ENCODE results near the gene CROCC. TPM values are rescaled to one million over a fixed set of nuclear protein-coding genes. Genes with fewer than 3 reads are reported as not detected.
"Not testable (repeated sequence)": the region's sequence is repeated elsewhere in the genome, so short reads cannot be mapped to it uniquely, and the experiment has no call there.

The CROCC gene
- total RNA-seq, 1 donor from 2014 or later = 33.0 TPM

DNA sequence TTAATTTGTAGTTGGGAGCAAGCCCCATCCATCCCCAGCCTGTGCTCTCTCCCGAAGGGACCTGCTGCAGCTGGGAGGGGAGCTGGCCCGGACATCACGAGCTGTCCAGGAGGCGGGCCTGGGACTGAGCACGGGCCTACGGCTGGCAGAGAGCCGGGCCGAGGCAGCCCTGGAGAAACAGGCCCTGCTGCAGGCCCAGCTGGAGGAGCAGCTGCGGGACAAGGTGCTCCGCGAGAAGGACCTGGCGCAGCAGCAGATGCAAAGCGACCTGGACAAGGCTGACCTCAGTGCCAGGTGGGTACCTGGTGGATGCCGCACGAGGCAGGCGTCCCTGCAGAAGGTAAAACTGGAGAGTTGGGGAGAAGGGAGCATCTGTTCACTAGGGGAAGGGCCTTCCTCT is 14.8 kb downstream of the CROCC start:
- DNase-seq (ENCODE audit: low spot score) = not testable (repeated sequence)

DNA sequence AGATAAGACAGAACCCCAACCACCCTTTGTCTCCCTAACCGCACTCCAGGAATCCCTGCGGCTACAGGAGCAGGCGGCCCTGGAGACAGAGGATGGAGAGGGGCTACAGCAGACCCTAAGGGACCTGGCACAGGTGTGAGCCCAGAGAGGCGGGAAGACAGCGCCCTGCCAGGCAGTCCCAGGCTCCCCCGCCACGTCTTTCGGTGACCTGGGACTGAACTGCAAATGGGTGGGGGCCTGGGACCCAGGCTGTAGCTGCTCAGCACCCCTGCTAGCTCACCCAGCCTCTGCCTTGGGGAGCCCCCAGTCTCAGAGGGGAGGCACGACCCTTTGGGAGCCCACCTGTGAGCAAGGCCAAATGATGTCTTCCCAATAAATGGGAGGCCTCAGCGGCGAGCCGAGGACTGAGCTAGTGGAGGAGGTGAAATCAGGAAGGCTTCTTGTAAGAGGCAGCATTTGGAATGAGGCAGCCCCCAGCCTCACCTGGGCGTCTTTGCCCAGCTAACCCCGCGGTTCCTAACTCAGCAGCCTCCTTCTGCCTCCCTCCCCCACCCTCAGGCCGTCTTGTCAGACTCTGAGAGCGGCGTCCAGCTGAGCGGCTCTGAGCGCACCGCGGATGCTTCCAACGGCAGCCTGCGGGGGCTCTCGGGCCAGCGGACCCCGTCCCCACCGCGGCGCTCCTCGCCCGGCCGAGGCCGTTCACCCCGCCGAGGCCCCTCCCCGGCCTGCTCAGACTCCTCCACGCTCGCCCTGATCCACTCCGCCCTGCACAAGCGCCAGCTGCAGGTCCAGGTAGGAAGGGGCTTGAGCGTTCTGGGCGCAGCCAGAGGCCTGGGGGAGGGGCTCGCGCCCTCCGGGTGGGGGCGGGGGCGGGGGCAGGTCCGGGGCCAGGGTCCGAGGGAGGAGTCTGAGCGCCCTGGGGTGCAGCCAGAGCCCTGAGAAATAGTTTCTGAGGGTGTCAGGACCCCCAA is 16.9 kb downstream of the CROCC start:
- no peak for DNase-seq (ENCODE audit: low spot score)

DNA sequence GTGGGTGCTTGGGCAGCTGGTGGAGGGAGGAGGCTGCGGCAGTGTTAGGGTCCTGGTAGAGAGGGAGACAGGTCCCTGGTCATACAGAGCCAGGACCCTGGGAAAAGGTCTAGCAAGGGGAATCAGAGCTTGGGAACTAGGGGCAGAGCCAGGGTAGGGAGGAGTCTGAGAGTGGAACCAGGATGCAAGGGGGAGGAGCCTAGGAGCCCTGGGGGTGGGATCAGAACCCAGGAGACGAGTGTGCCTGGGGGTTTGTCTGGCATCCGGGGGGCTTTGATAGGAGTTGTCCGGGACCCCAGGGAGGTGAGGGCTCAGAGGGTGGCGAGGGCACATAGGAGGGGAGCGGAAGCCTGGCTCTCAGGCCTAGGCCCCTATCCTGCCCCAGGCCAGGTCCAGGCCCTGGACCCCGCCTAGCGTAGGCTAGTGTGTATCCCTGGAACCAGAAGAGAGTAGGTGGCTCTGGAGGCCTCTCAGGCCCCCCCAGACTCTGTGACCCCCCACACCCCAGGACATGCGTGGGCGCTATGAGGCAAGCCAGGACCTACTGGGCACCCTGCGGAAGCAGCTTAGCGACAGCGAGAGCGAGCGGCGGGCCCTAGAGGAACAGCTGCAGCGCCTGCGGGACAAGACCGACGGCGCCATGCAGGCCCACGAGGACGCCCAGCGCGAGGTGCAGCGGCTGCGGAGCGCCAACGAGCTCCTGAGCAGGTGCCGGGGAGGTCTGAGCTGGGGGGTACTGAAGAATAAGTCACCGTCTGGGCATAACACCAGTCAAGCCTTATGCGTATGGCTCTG is 17.9 kb downstream of the CROCC start:
- DNase-seq (ENCODE audit: low spot score) = not testable (repeated sequence)

DNA sequence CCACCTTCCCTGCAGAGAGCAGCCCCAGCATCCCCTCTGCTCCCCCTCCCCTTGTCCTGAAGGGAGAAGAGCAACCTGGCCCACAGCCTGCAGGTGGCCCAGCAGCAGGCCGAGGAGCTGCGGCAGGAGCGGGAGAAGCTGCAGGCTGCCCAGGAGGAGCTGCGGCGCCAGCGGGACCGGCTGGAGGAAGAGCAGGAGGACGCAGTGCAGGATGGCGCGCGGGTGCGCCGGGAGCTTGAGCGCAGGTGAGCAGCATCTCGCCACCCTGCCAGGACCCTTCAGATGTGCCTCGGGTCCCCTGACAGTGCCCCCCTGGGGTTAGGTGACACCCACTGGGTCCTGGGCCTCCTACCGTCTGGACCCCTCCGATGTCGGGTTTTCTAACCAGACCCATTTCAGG is 22.3 kb downstream of the CROCC start:
- DNase-seq (ENCODE audit: low spot score) = no peak

DNA sequence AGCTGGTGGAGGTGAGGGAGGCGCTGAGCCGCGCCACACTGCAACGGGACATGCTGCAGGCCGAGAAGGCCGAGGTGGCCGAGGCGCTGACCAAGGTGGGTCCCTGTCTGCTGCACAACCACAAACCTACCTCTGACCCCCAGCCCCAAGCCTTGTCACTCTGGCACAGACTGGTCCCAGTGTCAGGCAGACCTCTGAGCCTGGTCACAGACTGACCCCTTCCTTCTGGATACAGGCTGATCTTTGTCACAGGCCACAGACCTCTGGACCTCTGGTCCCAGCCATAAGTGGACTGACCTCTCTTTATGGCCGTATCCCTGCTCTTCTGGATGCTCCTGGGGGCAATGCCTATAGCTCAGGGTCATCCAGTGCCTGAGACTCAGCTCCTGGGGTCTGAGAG is 23.8 kb downstream of the CROCC start:
- DNase-seq (ENCODE audit: low spot score) = not testable (repeated sequence)

DNA sequence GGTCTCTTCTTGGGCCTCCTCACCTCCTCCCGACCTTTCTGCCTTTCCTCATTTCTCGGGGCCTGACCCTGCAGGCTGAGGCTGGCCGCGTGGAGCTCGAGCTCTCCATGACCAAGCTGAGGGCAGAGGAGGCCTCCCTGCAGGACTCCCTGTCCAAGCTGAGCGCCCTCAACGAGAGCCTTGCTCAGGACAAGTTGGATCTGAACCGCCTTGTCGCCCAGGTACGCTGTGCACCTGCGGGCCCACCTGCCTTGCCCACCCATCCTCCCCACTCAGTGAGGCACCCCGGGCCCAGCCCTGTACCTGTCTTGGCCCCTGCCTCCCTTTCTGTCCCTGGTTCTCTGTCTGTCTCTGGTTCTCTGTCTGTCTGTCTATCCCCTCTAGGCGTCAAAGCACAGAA is 24.5 kb downstream of the CROCC start:
- not testable (repeated sequence) for DNase-seq (ENCODE audit: low spot score)

DNA sequence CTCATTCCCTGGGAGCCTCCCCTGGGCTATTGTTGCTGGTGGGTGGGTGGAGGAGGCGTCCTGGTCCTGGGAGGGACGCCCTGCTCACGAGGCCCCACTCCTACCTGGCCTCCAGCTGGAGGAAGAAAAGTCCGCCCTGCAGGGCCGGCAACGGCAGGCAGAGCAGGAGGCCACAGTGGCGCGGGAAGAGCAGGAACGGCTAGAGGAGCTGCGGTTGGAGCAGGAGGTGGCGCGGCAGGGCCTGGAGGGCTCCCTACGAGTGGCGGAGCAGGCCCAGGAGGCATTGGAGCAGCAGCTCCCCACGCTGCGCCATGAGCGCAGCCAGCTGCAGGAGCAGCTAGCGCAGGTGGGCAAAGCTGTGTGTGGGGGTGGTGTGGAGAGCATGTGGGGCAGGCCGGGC is 24.9 kb downstream of the CROCC start:
- DNase-seq (ENCODE audit: low spot score) = no peak

DNA sequence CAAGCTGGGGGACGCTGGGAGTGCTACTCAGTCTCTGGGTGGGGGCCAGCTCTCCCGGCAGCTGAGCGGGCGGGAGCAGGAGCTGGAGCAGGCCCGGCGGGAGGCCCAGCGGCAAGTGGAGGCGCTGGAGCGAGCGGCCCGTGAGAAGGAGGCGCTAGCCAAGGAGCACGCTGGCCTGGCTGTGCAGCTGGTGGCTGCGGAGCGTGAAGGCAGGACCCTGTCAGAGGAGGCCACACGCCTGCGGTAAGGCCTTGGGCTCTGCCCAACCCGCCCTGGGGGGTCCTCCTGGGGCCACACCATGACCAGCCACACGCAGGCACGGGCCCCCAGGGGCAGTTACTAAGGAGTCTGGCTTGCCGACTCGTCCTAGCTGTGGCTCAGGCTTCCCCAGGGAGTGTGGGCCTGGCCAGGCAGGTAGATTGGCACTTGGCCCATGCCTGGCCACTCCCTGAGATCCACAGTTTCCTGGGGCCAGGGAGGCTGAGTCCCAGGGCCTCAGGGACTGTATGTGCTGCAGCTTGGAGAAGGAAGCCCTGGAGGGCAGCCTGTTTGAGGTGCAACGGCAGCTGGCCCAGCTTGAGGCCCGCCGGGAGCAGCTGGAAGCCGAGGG is 26.7 kb downstream of the CROCC start:
- DNase-seq (ENCODE audit: low spot score) = peak; percentile 57

DNA sequence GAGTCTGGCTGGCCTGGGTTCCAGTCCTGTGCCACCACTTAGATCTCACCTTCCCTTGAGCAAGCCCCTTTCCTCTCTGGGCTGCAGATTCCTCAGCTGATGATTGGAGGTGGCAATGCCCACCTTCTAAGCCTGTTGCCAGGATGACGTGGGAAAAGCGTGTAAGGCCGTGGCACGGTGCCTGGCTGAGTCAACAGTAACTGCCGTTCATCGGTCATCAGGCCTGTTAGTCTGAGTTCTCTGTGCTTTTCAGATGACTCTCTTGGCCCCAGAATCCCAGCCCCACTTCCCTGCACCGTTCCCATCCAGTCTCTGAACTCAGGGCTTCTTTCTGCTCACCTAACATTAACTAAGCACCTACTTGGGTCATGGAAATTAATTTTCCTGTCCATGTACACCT is 27.3 kb downstream of the CROCC start:
- DNase-seq (ENCODE audit: low spot score) = peak; percentile 35

DNA sequence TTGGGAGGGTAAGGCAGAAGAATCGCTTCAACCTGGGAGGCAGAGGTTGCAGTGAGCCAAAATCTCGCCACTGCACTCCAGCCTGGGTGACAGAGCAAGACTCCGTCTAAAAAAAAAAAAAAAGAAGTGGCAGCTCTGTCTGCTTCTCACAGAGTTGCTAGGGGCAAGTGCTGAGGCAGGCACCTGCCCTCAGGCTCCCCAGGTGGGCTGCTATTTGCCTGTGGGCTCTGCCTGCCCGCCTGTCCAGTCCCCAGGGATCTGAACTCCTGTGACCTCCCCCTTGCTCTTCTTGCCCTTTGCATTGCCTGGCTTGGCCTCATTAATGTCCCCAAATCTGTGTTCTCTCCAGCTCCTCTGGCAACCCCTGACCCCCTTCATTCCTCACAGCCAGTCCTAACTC is 30.6 kb downstream of the CROCC start:
- not testable (repeated sequence) for DNase-seq (ENCODE audit: low spot score)

DNA sequence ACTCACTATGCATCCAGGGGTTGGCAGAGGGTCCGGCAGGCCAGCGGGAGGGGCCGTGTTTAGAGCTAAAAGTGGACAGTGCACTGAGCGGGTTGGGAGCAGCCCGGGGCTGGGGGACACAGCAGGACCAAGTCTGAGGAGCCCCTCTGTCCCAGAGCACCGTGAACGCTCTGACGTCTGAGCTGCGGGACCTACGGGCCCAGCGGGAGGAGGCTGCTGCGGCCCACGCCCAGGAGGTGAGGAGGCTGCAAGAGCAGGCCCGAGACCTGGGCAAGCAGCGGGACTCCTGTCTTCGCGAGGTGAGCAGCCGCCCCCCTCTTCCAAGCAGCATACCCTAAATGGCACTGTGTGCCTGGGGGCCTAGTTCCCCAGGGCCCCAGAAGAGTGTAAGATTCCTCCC is 32.8 kb downstream of the CROCC start:
- DNase-seq (ENCODE audit: low spot score) = no peak

DNA sequence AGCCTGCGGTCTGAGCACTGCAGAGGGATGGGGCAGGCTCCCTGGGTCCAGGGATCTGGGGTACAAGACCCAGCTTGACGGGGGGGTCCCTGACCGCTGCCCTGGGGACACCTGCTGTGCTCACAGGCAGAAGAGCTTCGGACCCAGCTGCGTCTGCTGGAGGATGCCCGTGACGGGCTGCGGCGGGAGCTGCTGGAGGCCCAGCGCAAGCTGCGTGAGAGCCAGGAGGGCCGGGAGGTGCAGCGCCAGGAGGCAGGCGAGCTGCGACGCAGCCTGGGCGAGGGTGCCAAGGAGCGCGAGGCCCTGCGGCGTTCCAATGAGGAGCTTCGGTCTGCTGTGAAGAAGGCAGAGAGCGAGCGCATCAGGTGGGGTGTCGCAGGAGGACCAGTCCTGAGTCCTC is 33.5 kb downstream of the CROCC start:
- no peak for DNase-seq (ENCODE audit: low spot score)

DNA sequence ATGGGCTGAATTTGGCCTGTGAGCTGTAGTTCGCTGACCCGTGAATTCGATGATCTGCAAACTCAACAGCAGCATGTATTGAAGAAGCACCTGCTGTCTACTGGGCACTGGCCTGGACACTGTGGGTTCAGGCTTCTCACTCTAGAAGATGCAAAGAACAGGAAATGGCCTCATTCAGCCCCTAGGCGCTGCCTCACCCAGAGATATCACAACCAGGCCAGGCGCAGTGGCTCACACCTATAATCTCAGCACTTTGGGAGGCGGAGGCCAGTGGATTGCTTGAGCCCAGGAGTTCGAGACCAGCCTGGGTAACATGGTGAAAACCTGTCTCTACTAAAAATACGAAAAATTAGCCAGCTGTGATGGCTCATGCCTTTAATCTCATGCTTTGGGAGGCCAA is 35.0 kb downstream of the CROCC start:
- DNase-seq (ENCODE audit: low spot score) = no peak

DNA sequence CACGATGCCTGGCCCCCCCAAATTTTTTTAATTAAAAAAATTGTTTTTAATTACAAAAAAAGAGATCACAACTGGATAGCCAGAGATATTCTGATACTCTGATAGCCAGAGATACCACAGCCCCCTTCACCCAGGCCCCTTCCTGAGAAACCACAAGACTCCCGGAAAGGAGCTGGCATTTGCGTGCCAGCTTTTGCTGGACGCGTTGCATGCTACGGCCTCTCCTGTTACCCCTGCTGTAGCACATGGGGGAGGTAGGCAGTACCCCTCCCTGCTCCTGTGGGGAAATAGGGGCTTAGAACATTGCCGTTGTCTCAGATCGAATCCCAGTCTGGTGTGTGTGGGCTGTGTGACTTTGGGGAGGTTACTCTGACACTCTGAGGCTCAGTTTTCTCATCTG is 36.0 kb downstream of the CROCC start:
- no peak for DNase-seq (ENCODE audit: low spot score)

DNA sequence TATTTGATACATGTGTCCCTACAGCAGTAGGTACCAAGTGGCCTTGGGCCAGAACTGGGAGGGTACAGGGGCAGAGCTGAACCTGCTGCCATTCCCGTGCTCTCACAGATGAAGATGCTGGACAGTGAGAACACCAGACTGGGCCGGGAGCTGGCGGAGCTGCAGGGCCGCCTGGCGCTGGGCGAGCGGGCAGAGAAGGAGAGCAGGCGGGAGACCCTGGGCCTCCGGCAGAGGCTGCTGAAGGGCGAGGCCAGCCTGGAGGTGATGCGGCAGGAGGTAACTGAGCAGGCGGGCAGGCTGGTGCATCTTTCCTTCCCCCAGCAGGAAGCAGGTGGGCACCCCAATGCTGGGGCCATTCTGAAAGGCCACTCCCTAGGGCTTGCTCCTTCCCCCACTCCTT is 36.7 kb downstream of the CROCC start:
- no peak for DNase-seq (ENCODE audit: low spot score)

DNA sequence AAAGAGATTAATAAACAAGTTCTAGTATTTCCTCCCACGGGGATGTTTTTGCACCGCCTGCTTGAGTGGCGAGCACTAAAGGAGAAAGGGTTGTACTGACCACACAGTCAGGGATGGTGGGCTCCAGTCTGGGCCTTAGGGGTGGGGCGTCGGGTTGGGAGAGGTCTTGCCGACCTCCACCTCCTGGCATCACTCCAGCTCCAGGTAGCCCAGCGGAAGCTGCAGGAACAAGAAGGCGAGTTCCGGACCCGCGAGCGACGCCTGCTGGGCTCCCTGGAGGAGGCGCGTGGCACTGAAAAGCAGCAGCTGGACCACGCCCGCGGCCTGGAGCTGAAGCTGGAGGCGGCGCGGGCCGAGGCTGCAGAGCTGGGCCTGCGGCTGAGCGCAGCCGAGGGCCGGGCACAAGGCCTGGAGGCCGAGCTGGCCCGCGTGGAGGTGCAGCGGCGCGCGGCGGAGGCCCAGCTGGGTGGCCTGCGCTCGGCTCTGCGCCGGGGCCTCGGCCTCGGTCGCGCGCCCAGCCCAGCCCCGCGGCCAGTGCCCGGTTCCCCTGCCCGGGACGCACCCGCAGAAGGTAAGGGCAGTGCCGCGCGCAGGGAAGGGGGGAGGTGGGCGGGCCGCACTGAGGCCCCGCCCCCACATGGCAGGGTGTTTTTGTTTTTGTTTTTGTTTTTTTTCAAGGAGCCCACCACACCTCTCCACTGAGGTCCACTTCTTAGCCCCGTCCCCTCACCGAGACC is 39.0 kb downstream of the CROCC start:
- DNase-seq (ENCODE audit: low spot score) = peak; percentile 88

DNA sequence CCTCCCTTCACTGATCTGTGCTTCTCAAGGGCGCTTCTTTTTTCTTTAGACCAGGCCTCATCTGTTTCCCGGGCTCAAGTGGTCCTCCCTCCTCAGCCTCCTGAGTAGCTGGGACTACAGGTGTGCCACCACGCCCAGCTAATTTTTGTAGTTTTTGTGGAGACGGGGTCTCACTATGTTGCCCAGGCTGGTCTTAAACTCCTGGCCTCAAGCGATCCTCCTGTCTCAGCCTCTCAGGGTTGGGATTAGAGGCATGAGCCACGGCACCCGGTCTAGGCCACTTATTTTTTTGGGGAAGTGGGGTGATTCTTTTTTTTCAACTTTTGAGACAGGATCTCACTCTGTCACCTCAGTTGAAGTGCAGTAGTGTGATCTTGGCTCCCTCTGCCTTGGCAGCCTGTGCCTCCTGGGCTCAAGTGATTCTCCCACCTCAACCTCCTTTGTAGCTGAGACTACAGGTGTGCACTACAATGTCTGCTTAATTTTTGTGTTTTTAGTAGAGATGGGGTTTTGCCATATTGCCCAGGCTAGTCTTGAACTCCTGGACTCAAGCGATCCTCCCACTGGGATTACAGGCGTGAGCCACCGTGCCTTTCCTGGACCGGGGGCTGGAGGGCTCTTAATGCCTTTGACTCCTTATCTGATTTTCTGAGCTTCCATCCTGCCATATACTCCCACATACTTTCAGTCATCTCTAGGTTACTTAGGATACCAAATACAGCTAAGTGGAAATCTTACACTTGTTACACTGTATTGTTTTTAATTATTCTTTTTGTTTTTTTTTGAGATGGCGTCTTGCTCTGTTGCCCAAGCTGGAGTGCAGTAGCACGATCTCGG is 39.8 kb downstream of the CROCC start:
- DNase-seq (ENCODE audit: low spot score) = no peak

DNA sequence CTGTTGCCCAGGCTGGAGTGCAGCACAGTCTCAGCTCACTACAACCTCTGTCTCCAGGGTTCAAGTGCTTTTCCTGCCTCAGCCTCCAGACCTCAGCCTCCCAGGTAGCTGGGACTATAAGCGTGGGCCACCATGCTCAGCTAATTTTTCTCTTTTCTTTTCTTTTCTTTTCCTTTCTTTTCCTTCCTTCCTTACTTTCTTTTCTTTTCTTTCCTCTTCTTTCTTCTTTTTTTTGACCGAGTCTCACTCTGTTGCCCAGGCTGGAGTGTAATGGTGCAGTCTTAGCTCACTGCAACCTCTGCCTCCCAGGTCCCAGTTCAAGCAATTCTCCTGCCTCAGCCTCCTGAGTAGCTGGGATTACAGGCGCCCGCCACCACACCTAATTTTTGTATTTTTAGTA is 42.4 kb downstream of the CROCC start:
- not testable (repeated sequence) for DNase-seq (ENCODE audit: low spot score)

DNA sequence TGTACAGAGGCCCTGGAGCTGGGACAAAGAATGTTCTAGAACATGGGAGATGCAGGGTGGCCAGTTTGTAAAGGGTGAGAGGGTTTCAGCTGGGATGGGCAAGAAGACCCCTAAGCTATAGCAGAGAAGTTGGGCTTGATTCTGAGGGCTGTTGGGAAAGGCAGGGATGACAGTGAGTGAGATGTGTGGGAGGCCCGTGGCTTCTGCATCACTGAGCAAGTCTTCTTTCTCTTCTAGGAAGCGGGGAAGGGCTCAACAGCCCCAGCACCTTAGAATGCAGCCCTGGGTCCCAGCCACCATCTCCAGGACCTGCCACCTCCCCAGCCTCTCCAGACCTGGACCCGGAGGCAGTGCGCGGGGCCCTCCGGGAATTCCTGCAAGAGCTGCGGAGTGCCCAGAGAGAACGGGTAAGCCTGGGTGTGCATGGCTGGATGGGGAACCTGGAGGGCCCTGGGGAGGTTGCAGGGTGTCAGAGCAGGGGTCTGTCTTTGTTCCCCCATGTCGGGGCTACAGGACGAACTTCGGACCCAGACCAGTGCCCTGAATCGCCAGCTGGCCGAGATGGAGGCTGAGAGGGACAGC is 43.8 kb downstream of the CROCC start:
- no peak for DNase-seq (ENCODE audit: low spot score)

DNA sequence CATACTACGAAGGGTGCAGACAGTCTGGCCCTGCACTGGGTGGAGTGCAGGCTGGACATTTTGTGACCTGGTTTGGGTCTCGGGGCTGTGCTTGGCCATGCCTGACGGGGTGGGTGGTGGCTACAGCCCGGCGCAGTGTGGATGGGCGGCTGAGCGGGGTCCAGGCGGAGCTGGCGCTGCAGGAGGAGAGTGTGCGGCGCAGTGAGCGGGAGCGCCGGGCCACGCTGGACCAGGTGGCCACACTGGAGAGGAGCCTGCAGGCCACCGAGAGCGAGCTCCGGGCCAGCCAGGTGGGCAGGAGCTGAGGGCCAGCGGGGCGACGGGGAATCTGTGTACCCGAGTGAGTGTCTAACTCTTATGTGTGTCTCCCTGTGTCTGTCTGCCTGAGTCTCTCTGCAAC is 44.6 kb downstream of the CROCC start:
- DNase-seq (ENCODE audit: low spot score) = no peak
